H1 (cell line): ENCODE data around the gene ASTN1. TPM values are rescaled to one million over a fixed set of nuclear protein-coding genes. Genes with fewer than 3 reads are reported as not detected.

Source experiments
- CBX8 ChIP-seq: fragments of 300-800, 300-1000 bp; sonication (generic); IDR thresholded peaks from 2 replicates; pipeline ENCODE4 v1.7.1; 2016; ENCODE audit warnings: low read depth, low read length, borderline replicate concordance
- CTBP2 ChIP-seq: IDR thresholded peaks from 2 replicates; pipeline ENCODE4 v1.7.0; 2011; ENCODE audit warnings: borderline replicate concordance, mild to moderate bottlenecking, moderate library complexity, mixed read lengths, low read length; ENCODE audit not compliant: insufficient read depth, insufficient read length
- CTCF ChIP-seq, 3 experiments: IDR thresholded peaks; 1 replicate in 2 of 3; 2 replicates in 1 of 3; pipeline versions ENCODE4 v1.5.1 to v1.6.1; 2011; ENCODE audit warnings: low read length in 3 of 3, mild to moderate bottlenecking in 3 of 3, inconsistent platforms in 2 of 3, low read depth in 1 of 3, moderate library complexity in 1 of 3; ENCODE audit not compliant: insufficient read depth in 1 of 3; ENCODE audit errors: control extremely low read depth in 1 of 3
- EP300 ChIP-seq, 2 experiments: IDR thresholded peaks; 1 replicate in 1 of 2; 2 replicates in 1 of 2; pipeline ENCODE4 v1.6.1; 2011 to 2012; ENCODE audit warnings: low read depth in 2 of 2, low read length in 2 of 2, mild to moderate bottlenecking in 2 of 2, borderline replicate concordance in 1 of 2, inconsistent platforms in 1 of 2, moderate library complexity in 1 of 2
- GABPA ChIP-seq: IDR thresholded peaks from 2 replicates; pipeline ENCODE4 v1.6.1; 2011; ENCODE audit warnings: mild to moderate bottlenecking, low read length, moderate library complexity, borderline replicate concordance; ENCODE audit not compliant: insufficient read depth
- KDM4A ChIP-seq: IDR thresholded peaks from one replicate; pipeline ENCODE4 v1.7.1; 2012; ENCODE audit warnings: low read depth, mild to moderate bottlenecking, moderate library complexity, low read length, inconsistent platforms; ENCODE audit not compliant: severe bottlenecking
- MAX ChIP-seq: IDR thresholded peaks from 2 replicates; pipeline ENCODE4 v1.6.1; 2012; ENCODE audit warnings: inconsistent platforms
- RFX5 ChIP-seq: IDR thresholded peaks from 2 replicates; pipeline ENCODE4 v1.6.1; 2011; ENCODE audit warnings: low read depth, low read length, improper control_type of control experiment, borderline replicate concordance
- SAP30 ChIP-seq: fragments of 300-600 bp; sonication (generic); IDR thresholded peaks from 2 replicates; pipeline ENCODE4 v1.7.1; 2012; ENCODE audit warnings: low read length, moderate library complexity, mild to moderate bottlenecking, inconsistent platforms; ENCODE audit not compliant: insufficient read depth, insufficient replicate concordance
- TAF7 ChIP-seq: optimal IDR thresholded peaks from 2 replicates; pipeline ENCODE3; 2011; ENCODE audit warnings: low read depth, mild to moderate bottlenecking, inconsistent platforms, low read length, moderate library complexity, borderline replicate concordance
- TEAD4 ChIP-seq: IDR thresholded peaks from 2 replicates; pipeline ENCODE4 v1.6.1; 2012; ENCODE audit warnings: low read depth, low read length, inconsistent platforms, mixed read lengths
- polyA plus RNA-seq, 7 experiments: library from polyadenylated mRNA; depleted of rRNA in 3 of 7; stranded (reverse) in 5 of 7; unstranded in 2 of 7; fragments of >200 nt in 5 of 7; fragments of 200-250 nt in 2 of 7; gene quantifications; 1 replicate in 5 of 7; 2 replicates in 1 of 7; 4 replicates in 1 of 7; pipeline versions ENCODE4 v1.2.1 to v1.2.3, GENCODE V29; 2011 to 2013; ENCODE audit warnings: missing spikeins in 2 of 7, mixed read lengths in 2 of 7
- total RNA-seq: library from RNA; stranded (reverse); fragmentation: NEBNext Ultra II Directional; extraction: Animal tissue kit (Norgen Biotek cat#: 25700); gene quantifications from 2 replicates; pipeline ENCODE4 v1.2.1, GENCODE V29; 2021
- TF ChIP-seq, protein P1 (sequence below): IDR thresholded peaks from 2 replicates; pipeline ENCODE4 v1.6.1; 2011; ENCODE audit warnings: low read depth, mild to moderate bottlenecking, low read length; ENCODE audit not compliant: insufficient read depth

Gene ASTN1
- total and polyA plus RNA-seq, 2 of the 8 experiments (the other 6 are each of a cell fraction or from before 2014, with no cell fraction given), result 2.9 to 4.1 TPM

GRCh38 chr1:176996456-176997090 lies 167.9 kb downstream of the ASTN1 start (continued):
- TF ChIP-seq SAP30 (no peak), CTCF (IDR thresholded peaks at IDR 0.05; ENCODE audit: control extremely low read depth in 1 of 3, insufficient read depth in 1 of 3, low read depth in 1 of 3, low read length in 3 of 3) (no peak), GABPA (no peak), RFX5 (no peak), CBX8 (no peak), CTBP2 (no peak), MAX (peak; percentile 68), TAF7 (no peak), EP300 (IDR thresholded peaks at IDR 0.05; ENCODE audit: borderline replicate concordance in 1 of 2, low read depth in 2 of 2, low read length in 2 of 2) (no peak), TEAD4 (no peak), KDM4A (no peak)
- TF ChIP-seq, protein P1, sequence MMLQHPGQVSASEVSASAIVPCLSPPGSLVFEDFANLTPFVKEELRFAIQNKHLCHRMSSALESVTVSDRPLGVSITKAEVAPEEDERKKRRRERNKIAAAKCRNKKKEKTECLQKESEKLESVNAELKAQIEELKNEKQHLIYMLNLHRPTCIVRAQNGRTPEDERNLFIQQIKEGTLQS, result no peak
